Measurements from ENCODE around the gene KSR1. TPM values are rescaled to one million over a fixed set of nuclear protein-coding genes. Genes with fewer than 3 reads are reported as not detected.

The KSR1 gene
- total RNA-seq, 1 donor from 2014 or later, result 90.2 TPM

DNA sequence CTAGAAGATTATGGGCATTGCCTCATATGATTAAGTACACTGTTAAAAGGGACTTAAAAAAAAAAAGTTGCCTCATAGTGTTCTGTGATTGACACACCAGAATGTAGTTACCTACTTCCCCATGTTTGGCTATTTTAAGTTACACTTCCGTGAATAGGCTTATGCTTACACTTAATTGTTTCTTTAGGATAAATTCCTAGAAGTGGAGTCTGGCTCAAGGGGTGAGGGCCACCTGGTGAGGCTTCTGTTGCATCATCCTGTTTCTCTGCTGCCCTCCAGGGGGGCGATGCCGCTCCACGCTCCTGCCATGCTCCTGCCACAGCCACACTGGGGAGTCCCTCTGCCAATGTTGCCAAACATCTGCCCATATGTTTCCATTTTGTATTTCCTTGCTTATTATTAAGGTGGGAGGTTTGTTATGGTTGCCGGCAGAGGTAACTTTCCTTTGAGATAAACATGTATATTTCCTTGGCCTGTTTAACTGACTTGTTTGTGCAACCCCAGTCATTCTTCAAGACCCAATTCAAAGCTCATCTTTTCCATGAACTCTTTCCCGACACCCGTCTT lies 73.1 kb downstream of the KSR1 start:
- H3K9ac ChIP-seq (ENCODE audit: low read length), result no peak overlapping the region
- peak; percentile 53 for DNase-seq (ENCODE audit: low read depth)
- H3K4me3 ChIP-seq (ENCODE audit: insufficient read depth, low read depth, low read length), result no peak overlapping the region
- H3K79me2 ChIP-seq (ENCODE audit: insufficient read depth, low read length), result peaks cover 73% of the 10 kb centered on the region
- H3K4me1 Mint-ChIP-seq (ENCODE audit: low read depth, unreplicated experiment), result peaks cover 65% of the 10 kb centered on the region
- no peaks in the 10 kb centered on the region for H3K27me3 Mint-ChIP-seq (ENCODE audit: low read depth, unreplicated experiment)
- peaks cover 12% of the 10 kb centered on the region for H3K36me3 Mint-ChIP-seq (ENCODE audit: low read depth, unreplicated experiment)
- TF ChIP-seq, protein P1, sequence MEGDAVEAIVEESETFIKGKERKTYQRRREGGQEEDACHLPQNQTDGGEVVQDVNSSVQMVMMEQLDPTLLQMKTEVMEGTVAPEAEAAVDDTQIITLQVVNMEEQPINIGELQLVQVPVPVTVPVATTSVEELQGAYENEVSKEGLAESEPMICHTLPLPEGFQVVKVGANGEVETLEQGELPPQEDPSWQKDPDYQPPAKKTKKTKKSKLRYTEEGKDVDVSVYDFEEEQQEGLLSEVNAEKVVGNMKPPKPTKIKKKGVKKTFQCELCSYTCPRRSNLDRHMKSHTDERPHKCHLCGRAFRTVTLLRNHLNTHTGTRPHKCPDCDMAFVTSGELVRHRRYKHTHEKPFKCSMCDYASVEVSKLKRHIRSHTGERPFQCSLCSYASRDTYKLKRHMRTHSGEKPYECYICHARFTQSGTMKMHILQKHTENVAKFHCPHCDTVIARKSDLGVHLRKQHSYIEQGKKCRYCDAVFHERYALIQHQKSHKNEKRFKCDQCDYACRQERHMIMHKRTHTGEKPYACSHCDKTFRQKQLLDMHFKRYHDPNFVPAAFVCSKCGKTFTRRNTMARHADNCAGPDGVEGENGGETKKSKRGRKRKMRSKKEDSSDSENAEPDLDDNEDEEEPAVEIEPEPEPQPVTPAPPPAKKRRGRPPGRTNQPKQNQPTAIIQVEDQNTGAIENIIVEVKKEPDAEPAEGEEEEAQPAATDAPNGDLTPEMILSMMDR (IDR thresholded peaks at IDR 0.05; ENCODE audit: insufficient read depth, low read depth, low read length), result no peak
- TF ChIP-seq EZH2 (IDR thresholded peaks at IDR 0.05; ENCODE audit: insufficient read depth, low read length), result no peak
- no peaks in the 10 kb centered on the region for H3K9me3 ChIP-seq (ENCODE audit: insufficient read depth, low read depth, low read length)
- H3K27me3 ChIP-seq (ENCODE audit: insufficient read depth, low read length), result no peaks in the 10 kb centered on the region
- H3K27ac ChIP-seq (ENCODE audit: low read depth, low read length), result no peak overlapping the region
- no peak overlapping the region for H3K4me3 Mint-ChIP-seq (ENCODE audit: unreplicated experiment)
- H2AFZ ChIP-seq (ENCODE audit: low read depth, low read length), result no peak overlapping the region
- no peak overlapping the region for H3K4me2 ChIP-seq (ENCODE audit: low read length)
- peaks cover 16% of the 10 kb centered on the region for H3K4me1 ChIP-seq (ENCODE audit: insufficient read depth, low read length)
- H3K9me3 Mint-ChIP-seq (ENCODE audit: unreplicated experiment), result no peaks in the 10 kb centered on the region
- FAIRE-seq, result no peak
- H3K36me3 ChIP-seq (ENCODE audit: insufficient read depth, low read length), result no peaks in the 10 kb centered on the region
- H4K20me1 ChIP-seq (ENCODE audit: insufficient read depth, low read length), result peaks cover 52% of the 10 kb centered on the region
- peak overlapping the region; percentile 96 for H3K27ac Mint-ChIP-seq (ENCODE audit: unreplicated experiment)

DNA sequence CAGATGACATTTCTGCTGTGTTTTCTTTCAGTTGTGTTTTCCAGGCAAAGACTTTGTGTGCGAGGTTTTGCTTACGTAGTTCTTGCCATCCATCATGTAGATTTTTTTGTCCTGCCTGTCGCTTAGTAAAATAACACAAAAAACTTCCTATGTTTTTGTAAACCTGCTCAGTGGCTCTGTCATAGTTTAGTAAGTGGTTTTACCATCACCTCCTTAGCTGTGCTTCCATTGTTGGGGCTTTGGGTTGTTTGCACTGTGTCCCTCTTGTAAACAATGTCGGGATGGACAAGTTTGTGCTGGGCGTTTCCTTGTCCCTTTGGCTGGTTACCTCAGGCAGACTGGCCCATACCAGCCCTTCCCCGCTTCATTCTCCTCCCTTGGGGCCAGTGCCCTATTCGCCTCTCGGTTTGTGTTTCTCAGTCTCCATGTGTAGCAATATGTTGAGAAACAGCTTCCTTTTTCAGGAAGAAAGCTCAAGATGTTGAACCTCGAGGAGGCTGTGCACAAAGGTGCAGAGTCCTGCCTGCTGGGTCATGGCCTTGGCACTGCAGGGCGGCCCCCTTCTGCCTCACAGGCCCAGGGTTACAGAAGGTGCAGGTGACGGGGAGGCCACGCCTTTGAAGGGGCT lies 74.6 kb downstream of the KSR1 start:
- Histone ChIP-seq H3K4me3 (ENCODE audit: insufficient read depth, low read depth, low read length) (no peak overlapping the region), H3K4me2 (ENCODE audit: low read length) (no peak overlapping the region), H3K27me3 (ENCODE audit: insufficient read depth, low read length) (no peaks in the 10 kb centered on the region), H3K4me1 (ENCODE audit: insufficient read depth, low read length) (peaks cover 32% of the 10 kb centered on the region), H3K9ac (ENCODE audit: low read length) (no peak overlapping the region), H3K27ac (ENCODE audit: low read depth, low read length) (no peak overlapping the region), H3K79me2 (ENCODE audit: insufficient read depth, low read length) (peaks cover 74% of the 10 kb centered on the region), H3K36me3 (ENCODE audit: insufficient read depth, low read length) (no peaks in the 10 kb centered on the region), H4K20me1 (ENCODE audit: insufficient read depth, low read length) (peaks cover 42% of the 10 kb centered on the region), H3K9me3 (ENCODE audit: insufficient read depth, low read depth, low read length) (no peaks in the 10 kb centered on the region), H2AFZ (ENCODE audit: low read depth, low read length) (no peak overlapping the region)
- FAIRE-seq, result no peak
- DNase-seq (ENCODE audit: low read depth), result peak; percentile 64
- peaks cover 72% of the 10 kb centered on the region for H3K4me1 Mint-ChIP-seq (ENCODE audit: low read depth, unreplicated experiment)
- peaks cover 9% of the 10 kb centered on the region for H3K36me3 Mint-ChIP-seq (ENCODE audit: low read depth, unreplicated experiment)
- no peaks in the 10 kb centered on the region for H3K27me3 Mint-ChIP-seq (ENCODE audit: low read depth, unreplicated experiment)
- no peak for TF ChIP-seq EZH2 (IDR thresholded peaks at IDR 0.05; ENCODE audit: insufficient read depth, low read length)
- TF ChIP-seq, protein P1 (IDR thresholded peaks at IDR 0.05; ENCODE audit: insufficient read depth, low read depth, low read length), result no peak
- H3K27ac Mint-ChIP-seq (ENCODE audit: unreplicated experiment), result no peak overlapping the region
- no peak overlapping the region for H3K4me3 Mint-ChIP-seq (ENCODE audit: unreplicated experiment)
- no peaks in the 10 kb centered on the region for H3K9me3 Mint-ChIP-seq (ENCODE audit: unreplicated experiment)

DNA sequence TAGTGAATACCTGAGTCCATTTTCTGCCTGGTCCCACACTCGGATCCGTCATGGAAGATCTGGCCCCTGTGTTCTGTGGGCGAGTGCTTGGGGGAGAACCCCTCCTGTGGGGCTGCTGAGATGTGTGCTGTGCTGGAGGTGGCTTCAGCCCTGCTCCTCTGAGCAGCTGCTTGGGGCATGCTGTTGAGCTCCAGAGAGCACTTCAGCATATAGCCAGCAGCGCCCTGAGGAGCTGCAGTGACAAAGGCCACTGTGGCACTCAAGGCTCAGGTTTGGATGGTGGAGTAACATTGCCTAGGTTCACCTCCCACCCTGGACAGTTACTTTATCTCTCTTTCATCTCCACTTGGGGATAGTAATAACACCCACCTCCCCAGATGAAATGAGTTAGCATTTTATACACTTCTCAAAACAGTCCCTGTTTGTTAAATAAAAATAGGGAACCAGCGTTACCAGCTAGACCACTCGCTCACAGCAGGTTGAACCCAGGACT lies 75.3 kb downstream of the KSR1 start:
- H3K4me1 Mint-ChIP-seq (ENCODE audit: low read depth, unreplicated experiment), result peaks cover 72% of the 10 kb centered on the region
- DNase-seq (ENCODE audit: low read depth) (no peak), FAIRE-seq (no peak)
- Histone ChIP-seq H3K9ac (ENCODE audit: low read length) (no peak overlapping the region), H3K4me2 (ENCODE audit: low read length) (no peak overlapping the region), H2AFZ (ENCODE audit: low read depth, low read length) (no peak overlapping the region), H3K27ac (ENCODE audit: low read depth, low read length) (no peak overlapping the region), H3K79me2 (ENCODE audit: insufficient read depth, low read length) (peaks cover 79% of the 10 kb centered on the region), H3K36me3 (ENCODE audit: insufficient read depth, low read length) (no peaks in the 10 kb centered on the region), H3K4me3 (ENCODE audit: insufficient read depth, low read depth, low read length) (no peak overlapping the region), H3K27me3 (ENCODE audit: insufficient read depth, low read length) (no peaks in the 10 kb centered on the region), H4K20me1 (ENCODE audit: insufficient read depth, low read length) (peaks cover 37% of the 10 kb centered on the region), H3K9me3 (ENCODE audit: insufficient read depth, low read depth, low read length) (no peaks in the 10 kb centered on the region), H3K4me1 (ENCODE audit: insufficient read depth, low read length) (peaks cover 32% of the 10 kb centered on the region)
- peaks cover 9% of the 10 kb centered on the region for H3K36me3 Mint-ChIP-seq (ENCODE audit: low read depth, unreplicated experiment)
- H3K27ac Mint-ChIP-seq (ENCODE audit: unreplicated experiment), result no peak overlapping the region
- TF ChIP-seq EZH2 (IDR thresholded peaks at IDR 0.05; ENCODE audit: insufficient read depth, low read length), result no peak
- TF ChIP-seq, protein P1 (IDR thresholded peaks at IDR 0.05; ENCODE audit: insufficient read depth, low read depth, low read length), result no peak
- H3K27me3 Mint-ChIP-seq (ENCODE audit: low read depth, unreplicated experiment), result no peaks in the 10 kb centered on the region
- H3K9me3 Mint-ChIP-seq (ENCODE audit: unreplicated experiment), result no peaks in the 10 kb centered on the region
- no peak overlapping the region for H3K4me3 Mint-ChIP-seq (ENCODE audit: unreplicated experiment)
